Gastroesophageal sphincter (tissue), 4 donors: ENCODE results near the gene SEMA4G. TPM values are rescaled to one million over a fixed set of nuclear protein-coding genes. Genes with fewer than 3 reads are reported as not detected.

Experiments
- ATAC-seq: fragments of 150-250 bp; one replicate; pipeline ENCODE4 v1.9.1; 2016; ENCODE audit warnings: mild to moderate bottlenecking, moderate library complexity
- H3K27ac ChIP-seq, 4 donors: fragments of 200-600 bp; sonication (generic) in 3 of 4; 1 replicate in 3 of 4; 2 replicates in 1 of 4; pipeline ENCODE4 v1.5.1; 2016 to 2019
- H3K27me3 ChIP-seq: fragments of 200-600 bp; sonication (generic); one replicate; pipeline ENCODE4 v1.5.1; 2019
- H3K36me3 ChIP-seq, 2 donors: fragments of 200-600 bp; sonication (generic); one replicate each; pipeline ENCODE4 v1.5.1; 2019; ENCODE audit warnings: control low read depth in 1 of 2
- H3K4me1 ChIP-seq, 3 donors: fragments of 200-600 bp; sonication (generic); 1 replicate in 2 of 3; 2 replicates in 1 of 3; pipeline ENCODE4 v1.5.1; 2016 to 2019; ENCODE audit warnings: control low read depth in 2 of 3
- H3K4me3 ChIP-seq, 2 donors: fragments of 200-600 bp; sonication (generic); one replicate each; pipeline ENCODE4 v1.5.1; 2019; ENCODE audit warnings: mild to moderate bottlenecking in 1 of 2, moderate library complexity in 1 of 2
- H3K9me3 ChIP-seq, 3 donors: fragments of 200-600 bp; sonication (generic); one replicate each; pipeline ENCODE4 v1.5.1; 2017 to 2019; ENCODE audit warnings: control low read depth in 2 of 3
- CTCF ChIP-seq, 4 experiments: fragments of 200-600 bp in 2 of 4; fragments of 450-650 bp in 2 of 4; sonication (generic) in 1 of 4; IDR thresholded peaks; one replicate each; pipeline ENCODE4 v1.5.1; 2017 to 2019; ENCODE audit warnings: antibody characterized with exemption in 4 of 4, mild to moderate bottlenecking in 2 of 4, moderate library complexity in 2 of 4
- EP300 ChIP-seq: sonication (generic); formaldehyde crosslinking; IDR thresholded peaks from one replicate; pipeline ENCODE4 v1.6.1; 2017; ENCODE audit warnings: antibody characterized with exemption, mild to moderate bottlenecking
- POLR2A ChIP-seq, 2 donors: fragments of 450-650 bp; IDR thresholded peaks; one replicate each; pipeline ENCODE4 v1.6.1; 2017; ENCODE audit warnings: antibody characterized with exemption in 2 of 2, mild to moderate bottlenecking in 2 of 2, moderate library complexity in 1 of 2
- POLR2AphosphoS5 ChIP-seq: sonication (generic); formaldehyde crosslinking; IDR thresholded peaks from one replicate; pipeline ENCODE4 v1.6.1; 2017; ENCODE audit warnings: antibody characterized with exemption
- WGBS, 2 donors: methylation state at CpG; one replicate each; pipeline ENCODE4 v1.1.5; 2018; ENCODE audit warnings: low coverage in 1 of 2; 5-methylcytosine and 5-hydroxymethylcytosine counted together
- total RNA-seq, 4 donors: library from RNA; depleted of rRNA; stranded (reverse); fragments of >200 nt; gene quantifications; one replicate each; pipeline ENCODE4 v1.1.0, GENCODE V29; 2016

SEMA4G gene
- total RNA-seq, 4 donors from 2014 or later, result 1.9 to 2.7 (median 2.1) TPM

- 0% methylated on average over 3 of the region's 46 CpGs; no CpG with 5 or more reads in 1 of the 2 donors for WGBS, 2 donors
- H3K27ac ChIP-seq, result peak overlapping the region; percentile 96 to 99 (median 99)
- H3K4me3 ChIP-seq, result peak overlapping the region; percentile 72 to 81
- peaks cover 0 to 21% of the 10 kb centered on the region in 2 donors for H3K36me3 ChIP-seq
- TF ChIP-seq POLR2A (IDR thresholded peaks at IDR 0.05) (no peak), CTCF (IDR thresholded peaks at IDR 0.05) (peak in 1 of 4 experiments; percentile 8)
- no peaks in the 10 kb centered on the region for H3K9me3 ChIP-seq
- H3K27me3 ChIP-seq, result no peaks in the 10 kb centered on the region
- H3K4me1 ChIP-seq, result peaks cover 1 to 46% (median 16%) of the 10 kb centered on the region in 3 donors
- ATAC-seq, result no peak
Measured at GRCh38 chr10:100996678-100997359, 27.5 kb downstream of the SEMA4G start.

- TF ChIP-seq POLR2AphosphoS5 (peak; percentile 29), POLR2A (IDR thresholded peaks at IDR 0.05) (peak in 1 of 2 donors; percentile 6), EP300 (no peak), CTCF (IDR thresholded peaks at IDR 0.05) (peak; percentile 92 to 95 (median 94))
- H3K4me1 ChIP-seq, result peaks cover 2 to 53% (median 23%) of the 10 kb centered on the region in 3 donors
- no peaks in the 10 kb centered on the region for H3K9me3 ChIP-seq
- peak overlapping the region; percentile 72 to 81 for H3K4me3 ChIP-seq
- 0% methylated on average over 2 of the region's 66 CpGs for WGBS, 2 donors
- H3K27me3 ChIP-seq, result no peaks in the 10 kb centered on the region
- peaks cover 0 to 18% of the 10 kb centered on the region in 2 donors for H3K36me3 ChIP-seq
- peak overlapping the region; percentile 96 to 99 (median 99) for H3K27ac ChIP-seq
- ATAC-seq, result peak; percentile 52
Measured at GRCh38 chr10:100997360-100998182, 28.3 kb downstream of the SEMA4G start.

GRCh38 chr10:100998183-100998990 lies 29.1 kb downstream of the SEMA4G start:
- Histone ChIP-seq H3K4me1 (peaks cover 2 to 61% (median 24%) of the 10 kb centered on the region in 3 donors), H3K4me3 (peak overlapping the region; percentile 72 to 81), H3K27ac (peak overlapping the region; percentile 96 to 99 (median 99)), H3K36me3 (peaks cover 0 to 18% of the 10 kb centered on the region in 2 donors), H3K9me3 (no peaks in the 10 kb centered on the region), H3K27me3 (no peaks in the 10 kb centered on the region)
- 1% methylated on average over 15 to 22 of the region's 25 CpGs for WGBS, 2 donors
- TF ChIP-seq POLR2AphosphoS5, result no peak
- no peak for TF ChIP-seq CTCF (IDR thresholded peaks at IDR 0.05)
- TF ChIP-seq POLR2A (IDR thresholded peaks at IDR 0.05), result no peak
- TF ChIP-seq EP300, result no peak
- ATAC-seq, result peak; percentile 39

- TF ChIP-seq EP300 (no peak), POLR2AphosphoS5 (peak; percentile 82), CTCF (IDR thresholded peaks at IDR 0.05) (peak in 3 of 4 experiments; percentile 98 to 99 (median 99)), POLR2A (IDR thresholded peaks at IDR 0.05) (peak; percentile 91 to 94)
- no peaks in the 10 kb centered on the region for H3K9me3 ChIP-seq
- H3K4me3 ChIP-seq, result peak overlapping the region; percentile 72 to 81
- H3K27ac ChIP-seq, result peak overlapping the region; percentile 96 to 99 (median 99)
- peak; percentile 72 for ATAC-seq
- H3K36me3 ChIP-seq, result peaks cover 0 to 19% of the 10 kb centered on the region in 2 donors
- H3K27me3 ChIP-seq, result no peaks in the 10 kb centered on the region
- peaks cover 2 to 69% (median 24%) of the 10 kb centered on the region in 3 donors for H3K4me1 ChIP-seq
- 0% methylated on average over 2 to 11 of the region's 83 CpGs for WGBS, 2 donors
Measured at GRCh38 chr10:100998991-100999741, 29.9 kb downstream of the SEMA4G start.
